ENCODE measurements around the gene TBX1.

The TBX1 gene

DNA sequence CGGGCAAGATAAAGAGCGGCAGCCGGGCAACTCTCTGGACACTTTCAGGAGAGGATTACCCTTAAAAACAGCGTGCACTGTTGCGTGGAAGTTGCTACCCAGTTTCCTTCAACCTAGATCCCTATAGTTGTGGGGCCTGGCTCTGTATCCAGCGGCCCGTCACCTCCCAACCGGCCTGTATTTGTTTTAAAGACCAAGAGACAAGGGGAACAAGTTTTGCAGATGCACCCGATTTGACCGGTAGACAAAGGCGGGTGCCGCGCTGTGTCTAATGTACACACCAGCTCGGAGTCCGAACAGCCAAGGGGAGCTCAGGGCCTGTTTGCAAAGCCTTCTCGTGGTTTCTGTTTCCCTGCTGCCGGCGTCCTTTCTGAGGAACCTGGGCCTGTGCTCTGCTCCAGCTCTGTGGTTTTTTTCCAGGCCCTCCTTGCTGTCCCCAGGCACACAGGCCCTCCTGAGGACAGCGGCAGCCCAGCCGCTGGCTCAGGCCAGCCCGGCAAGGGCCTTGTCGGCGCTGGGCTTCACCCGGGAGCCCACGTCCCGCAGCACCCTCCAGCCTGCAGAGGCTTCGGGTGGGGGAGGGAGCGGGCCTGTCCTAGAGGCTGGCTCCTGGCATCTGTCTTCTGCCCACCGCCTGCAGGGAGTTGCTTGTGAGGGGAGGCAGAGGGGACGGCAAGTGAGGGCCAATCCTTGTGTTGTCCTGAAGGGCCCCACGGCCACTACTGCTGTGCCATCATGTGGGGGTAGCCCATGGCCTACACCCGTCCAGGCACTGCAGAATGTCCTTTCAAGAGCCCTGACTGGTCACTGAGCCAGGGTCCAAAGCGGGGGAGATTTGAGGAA, 1.4 kb downstream of the TBX1 start:
- H3K27ac ChIP-seq: peak overlapping the region; percentile 86
- TF ChIP-seq, protein P1, sequence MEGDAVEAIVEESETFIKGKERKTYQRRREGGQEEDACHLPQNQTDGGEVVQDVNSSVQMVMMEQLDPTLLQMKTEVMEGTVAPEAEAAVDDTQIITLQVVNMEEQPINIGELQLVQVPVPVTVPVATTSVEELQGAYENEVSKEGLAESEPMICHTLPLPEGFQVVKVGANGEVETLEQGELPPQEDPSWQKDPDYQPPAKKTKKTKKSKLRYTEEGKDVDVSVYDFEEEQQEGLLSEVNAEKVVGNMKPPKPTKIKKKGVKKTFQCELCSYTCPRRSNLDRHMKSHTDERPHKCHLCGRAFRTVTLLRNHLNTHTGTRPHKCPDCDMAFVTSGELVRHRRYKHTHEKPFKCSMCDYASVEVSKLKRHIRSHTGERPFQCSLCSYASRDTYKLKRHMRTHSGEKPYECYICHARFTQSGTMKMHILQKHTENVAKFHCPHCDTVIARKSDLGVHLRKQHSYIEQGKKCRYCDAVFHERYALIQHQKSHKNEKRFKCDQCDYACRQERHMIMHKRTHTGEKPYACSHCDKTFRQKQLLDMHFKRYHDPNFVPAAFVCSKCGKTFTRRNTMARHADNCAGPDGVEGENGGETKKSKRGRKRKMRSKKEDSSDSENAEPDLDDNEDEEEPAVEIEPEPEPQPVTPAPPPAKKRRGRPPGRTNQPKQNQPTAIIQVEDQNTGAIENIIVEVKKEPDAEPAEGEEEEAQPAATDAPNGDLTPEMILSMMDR (conservative IDR thresholded peaks at IDR 0.05): no peak
- TF ChIP-seq ZFX (IDR thresholded peaks at IDR 0.05): peak; percentile 76

DNA sequence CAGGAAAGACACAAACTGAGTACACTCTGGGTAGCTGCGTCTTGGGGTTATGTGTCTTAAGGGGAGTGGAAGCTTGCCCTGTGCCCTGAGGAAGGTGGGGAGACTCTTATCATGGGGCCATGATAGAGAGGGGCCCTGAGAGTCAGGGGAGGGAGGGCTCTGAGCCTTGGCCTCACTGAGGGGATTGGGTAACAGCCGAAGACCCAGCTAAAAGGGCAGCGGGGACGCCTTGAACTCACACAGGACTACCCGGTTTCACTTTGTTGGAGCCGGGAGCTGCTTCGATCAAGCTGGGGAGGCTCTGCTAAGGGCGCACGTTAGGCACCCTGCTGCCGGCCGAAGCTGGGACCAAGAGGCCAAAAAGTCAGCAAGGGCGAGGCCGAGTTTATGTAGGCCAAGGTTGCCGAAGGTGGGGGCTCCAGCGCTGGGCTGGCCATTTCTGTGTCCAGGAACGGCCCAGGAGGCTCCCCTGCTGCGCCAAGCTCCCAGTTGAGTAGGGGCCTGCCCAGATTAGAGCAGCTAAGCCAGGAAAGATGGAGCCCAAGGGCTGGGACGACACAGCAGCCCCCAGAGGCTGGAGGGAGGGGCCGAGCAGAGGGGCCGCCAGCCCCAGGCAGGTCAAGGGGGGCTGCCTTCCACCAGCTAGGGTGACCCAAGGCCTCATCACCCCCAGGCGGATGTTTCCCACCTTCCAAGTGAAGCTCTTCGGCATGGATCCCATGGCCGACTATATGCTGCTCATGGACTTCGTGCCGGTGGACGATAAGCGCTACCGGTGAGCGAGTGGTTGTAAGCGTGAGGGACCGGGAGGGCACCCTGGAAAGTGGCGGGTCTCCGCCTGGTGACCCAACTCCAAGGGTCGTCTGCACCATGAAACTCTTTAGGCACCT, 2.2 kb downstream of the TBX1 start:
- H3K27ac ChIP-seq: peak overlapping the region; percentile 86
- TF ChIP-seq, protein P1 (conservative IDR thresholded peaks at IDR 0.05): no peak
- TF ChIP-seq ZFX (IDR thresholded peaks at IDR 0.05): no peak

GRCh38 chr22:19763458-19764298, 3.1 kb downstream of the TBX1 start:
- TF ChIP-seq, protein P1 (conservative IDR thresholded peaks at IDR 0.05): no peak
- no peak for TF ChIP-seq ZFX (IDR thresholded peaks at IDR 0.05)
- H3K27ac ChIP-seq: no peak overlapping the region

GRCh38 chr22:19764299-19764593, 3.7 kb downstream of the TBX1 start:
- no peak overlapping the region for H3K27ac ChIP-seq
- no peak for TF ChIP-seq ZFX (IDR thresholded peaks at IDR 0.05)
- TF ChIP-seq, protein P1 (conservative IDR thresholded peaks at IDR 0.05): no peak

- TF ChIP-seq ZFX (IDR thresholded peaks at IDR 0.05): no peak
- TF ChIP-seq, protein P1 (conservative IDR thresholded peaks at IDR 0.05): no peak
- no peak overlapping the region for H3K27ac ChIP-seq
Observed at GRCh38 chr22:19764636-19765476, 4.3 kb downstream of the TBX1 start.

GRCh38 chr22:19765477-19766239, 5.1 kb downstream of the TBX1 start:
- no peak for TF ChIP-seq ZFX (IDR thresholded peaks at IDR 0.05)
- TF ChIP-seq, protein P1 (conservative IDR thresholded peaks at IDR 0.05): no peak
- H3K27ac ChIP-seq: no peak overlapping the region
